ENCODE data around the gene KLHL2.
"Not testable (repeated sequence)": the region's sequence is repeated elsewhere in the genome, so short reads cannot be mapped to it uniquely, and the experiment has no call there.

The KLHL2 gene

GRCh38 chr4:165284697-165285096, 77.3 kb downstream of the KLHL2 start:
- ATAC-seq: not testable (repeated sequence)

- peak; percentile 20; the same call in 1 of the 3 replicates for ATAC-seq
Observed at GRCh38 chr4:165286619-165287340, 79.4 kb downstream of the KLHL2 start.

- ATAC-seq: no peak
Observed at GRCh38 chr4:165288226-165288625, 80.9 kb downstream of the KLHL2 start.

GRCh38 chr4:165288639-165289422, 81.5 kb downstream of the KLHL2 start:
- TF ChIP-seq TOX (CRISPR knock-in tag; IDR thresholded peaks at IDR 0.05; ENCODE audit: borderline replicate concordance) (no peak), ZFP3 (CRISPR knock-in tag; IDR thresholded peaks at IDR 0.05) (no peak), ZFP30 (CRISPR knock-in tag; IDR thresholded peaks at IDR 0.05) (no peak), PATZ1 (CRISPR knock-in tag; IDR thresholded peaks at IDR 0.05; ENCODE audit: borderline replicate concordance) (no peak), ESRRG (CRISPR knock-in tag; IDR thresholded peaks at IDR 0.05) (no peak), ISL1 (CRISPR knock-in tag; IDR thresholded peaks at IDR 0.05) (peak; percentile 31)
- peak; percentile 60 for ATAC-seq

More at GRCh38 chr4:165288226-165288625, 80.9 kb downstream of the KLHL2 start:
- no peak for TF ChIP-seq CSDC2 (CRISPR knock-in tag; IDR thresholded peaks at IDR 0.05)
- no peak for TF ChIP-seq ARNTL (CRISPR knock-in tag; IDR thresholded peaks at IDR 0.05; ENCODE audit: borderline replicate concordance, low read depth)
- TF ChIP-seq ZNF8 (CRISPR knock-in tag; IDR thresholded peaks at IDR 0.05): no peak

- ATAC-seq: no peak
Observed at GRCh38 chr4:165289423-165289785, 82.0 kb downstream of the KLHL2 start.

More at GRCh38 chr4:165289423-165289785, 82.0 kb downstream of the KLHL2 start:
- TF ChIP-seq ISL1 (CRISPR knock-in tag; IDR thresholded peaks at IDR 0.05) (no peak), TSHZ2 (CRISPR knock-in tag; IDR thresholded peaks at IDR 0.05) (no peak), ZNF70 (CRISPR knock-in tag; IDR thresholded peaks at IDR 0.05) (no peak), CSRNP3 (CRISPR knock-in tag; IDR thresholded peaks at IDR 0.05) (no peak), SNAI2 (CRISPR knock-in tag; IDR thresholded peaks at IDR 0.05) (no peak), CSDC2 (CRISPR knock-in tag; IDR thresholded peaks at IDR 0.05) (no peak), PPARA (CRISPR knock-in tag; IDR thresholded peaks at IDR 0.05; ENCODE audit: borderline replicate concordance) (no peak), TOX (CRISPR knock-in tag; IDR thresholded peaks at IDR 0.05; ENCODE audit: borderline replicate concordance) (no peak), BACH2 (CRISPR knock-in tag; IDR thresholded peaks at IDR 0.05; ENCODE audit: borderline replicate concordance) (no peak), RARB (CRISPR knock-in tag; IDR thresholded peaks at IDR 0.05) (no peak), ARNTL (CRISPR knock-in tag; IDR thresholded peaks at IDR 0.05; ENCODE audit: borderline replicate concordance, low read depth) (no peak), POU6F1 (CRISPR knock-in tag; IDR thresholded peaks at IDR 0.05; ENCODE audit: borderline replicate concordance, low read depth) (no peak), OSR1 (CRISPR knock-in tag; IDR thresholded peaks at IDR 0.05) (no peak), GLIS3 (CRISPR knock-in tag; IDR thresholded peaks at IDR 0.05) (no peak), ZC3H10 (CRISPR knock-in tag; IDR thresholded peaks at IDR 0.05) (no peak)
